ENCODE measurements around the gene UBE2V1. TPM values are rescaled to one million over a fixed set of nuclear protein-coding genes. Genes with fewer than 3 reads are reported as not detected.
A peak's percentile ranks its signal among the peaks of the same experiment; 100 is the strongest.
"Not testable (repeated sequence)": the region's sequence is repeated elsewhere in the genome, so short reads cannot be mapped to it uniquely, and the experiment has no call there.

The UBE2V1 gene
- total RNA-seq, result 100 to 1,000 TPM; 120 to 131 TPM

- ChIA-PET CTCF (interaction anchor here (0.6 to 7.7 kb wide), 12 partner anchors 9 to 445 kb away, joined by 3 to 72 read pairs (median 10); partner anchors contain the start of gene PEDS1), POLR2A (interaction anchor here (0.6 to 2.1 kb wide), 6 partner anchors 9 to 518 kb away, joined by 3 to 12 read pairs (median 4); partner anchors contain the start of gene PEDS1)
- Mint-ChIP-seq H3K9me3 (ENCODE audit: insufficient read depth) (no peaks in the 10 kb centered on the region), H3K27ac (peak within 1 kb of the TSS; percentile 96), H3K27me3 (ENCODE audit: low read depth) (no peaks in the 10 kb centered on the region), H3K36me3 (ENCODE audit: low read depth) (peaks cover 41% of the 10 kb centered on the region), H3K4me3 (peak within 1 kb of the TSS; percentile 97), H3K4me1 (ENCODE audit: low read depth) (peaks cover 81% of the 10 kb centered on the region)
- peak; percentile 92 for DNase-seq
- peak; percentile 76 for ATAC-seq
Observed at GRCh38 chr20:50112512-50113419, at the start of gene UBE2V1. TSS of gene UBE2V1 (minus strand) at chr20:50113150. CDS start at chr20:50113128, 22 bp downstream.

- H3K4me3 Mint-ChIP-seq; POLR2A ChIA-PET; H3K27me3 Mint-ChIP-seq (ENCODE audit: low read depth); H3K9me3 Mint-ChIP-seq (ENCODE audit: insufficient read depth); H3K36me3 Mint-ChIP-seq (ENCODE audit: low read depth); H3K27ac Mint-ChIP-seq; ATAC-seq; DNase-seq: not testable (repeated sequence)
- peaks cover 11% of the 10 kb centered on the region for H3K4me1 Mint-ChIP-seq (ENCODE audit: low read depth)
- CTCF ChIA-PET, result interaction anchor here (2.0 kb wide), 1 partner anchor 8 kb away, joined by 12 read pairs; no protein-coding TSS in a partner anchor
Observed at GRCh38 chr20:50161494-50161893, 48.5 kb upstream of the UBE2V1 start.

DNA sequence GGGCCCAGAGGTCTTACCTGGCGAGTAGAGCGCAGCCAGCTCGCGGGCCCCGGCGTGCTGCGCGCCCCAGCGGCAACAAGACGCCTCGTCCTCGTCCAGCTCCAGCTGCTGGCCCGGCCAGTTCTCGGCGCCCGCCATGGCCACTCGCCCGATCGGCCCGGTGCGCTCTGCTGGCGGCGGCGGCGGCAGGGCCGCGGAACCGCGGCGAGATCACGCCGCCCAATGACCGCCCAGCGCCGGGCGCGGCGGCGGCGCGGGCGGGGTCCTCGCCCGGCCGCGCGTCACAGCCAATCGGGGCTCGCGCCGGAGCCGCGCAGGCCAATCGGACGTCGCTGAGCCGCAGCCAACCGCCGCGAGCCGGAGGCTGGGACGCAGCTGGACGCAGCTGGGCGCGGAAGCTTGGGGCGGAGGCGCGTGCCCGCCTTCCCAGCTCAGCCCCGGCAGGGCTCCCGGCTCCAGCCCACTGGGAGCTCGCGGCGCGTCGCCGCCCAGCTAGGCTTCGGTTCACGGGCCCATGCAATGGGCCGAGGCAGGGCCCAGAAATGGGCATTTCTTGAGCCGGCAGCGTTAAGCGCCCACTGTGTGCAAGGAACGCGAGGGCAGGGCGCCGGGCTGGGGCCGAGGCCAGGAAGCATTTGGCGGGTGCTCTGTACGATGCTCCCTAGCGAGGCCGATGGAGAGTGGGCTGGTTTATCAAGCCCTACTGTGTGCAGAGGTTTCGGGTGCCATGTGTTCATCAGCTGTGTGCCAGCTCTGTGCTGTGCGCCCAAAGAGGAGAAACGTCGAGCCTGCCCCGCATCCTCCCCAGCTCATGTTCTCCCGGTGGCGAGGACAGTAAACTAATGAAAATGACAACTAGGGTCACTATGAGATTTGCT lies 40.8 kb upstream of the UBE2V1 start, which contains the start of gene PEDS1:
Gene PEDS1, minus strand, starts transcription at position 224 of the 878 bp plus-strand sequence. Its CDS starts 86 bp downstream, at position 138.
- POLR2A ChIA-PET, result interaction anchor here (0.6 to 4.9 kb wide), 14 partner anchors 8 to 85 kb away, joined by 3 to 22 read pairs (median 4); partner anchors contain the start of gene UBE2V1
- CTCF ChIA-PET, result interaction anchor here (0.9 to 5.5 kb wide), 18 partner anchors 10 to 637 kb away, joined by 3 to 57 read pairs (median 4); partner anchors contain the start of gene UBE2V1
- Mint-ChIP-seq H3K9me3 (ENCODE audit: insufficient read depth) (no peaks in the 10 kb centered on the region), H3K27me3 (ENCODE audit: low read depth) (no peaks in the 10 kb centered on the region), H3K4me3 (peak within 1 kb of the TSS; percentile 78), H3K36me3 (ENCODE audit: low read depth) (peaks cover 18% of the 10 kb centered on the region), H3K4me1 (ENCODE audit: low read depth) (peaks cover 43% of the 10 kb centered on the region), H3K27ac (peak within 1 kb of the TSS; percentile 84)
- DNase-seq, result peak; percentile 87
- ATAC-seq, result peak; percentile 99

- ATAC-seq (peak; percentile 0), DNase-seq (no peak)
- POLR2A ChIA-PET, result interaction anchor here (0.7 to 4.9 kb wide), 12 partner anchors 8 to 43 kb away, joined by 3 to 22 read pairs (median 5); partner anchors contain the start of gene UBE2V1
- H3K27ac Mint-ChIP-seq, result peak overlapping the region; percentile 84
- peaks cover 25% of the 10 kb centered on the region for H3K36me3 Mint-ChIP-seq (ENCODE audit: low read depth)
- peak overlapping the region; percentile 78 for H3K4me3 Mint-ChIP-seq
- H3K9me3 Mint-ChIP-seq (ENCODE audit: insufficient read depth), result no peaks in the 10 kb centered on the region
- peaks cover 49% of the 10 kb centered on the region for H3K4me1 Mint-ChIP-seq (ENCODE audit: low read depth)
- no peaks in the 10 kb centered on the region for H3K27me3 Mint-ChIP-seq (ENCODE audit: low read depth)
- CTCF ChIA-PET, result interaction anchor here (1.0 to 5.5 kb wide), 15 partner anchors 13 to 637 kb away, joined by 3 to 57 read pairs (median 7); partner anchors contain the start of gene UBE2V1
Observed at GRCh38 chr20:50153153-50153499, 40.2 kb upstream of the UBE2V1 start.

- H3K9me3 Mint-ChIP-seq (ENCODE audit: insufficient read depth), result no peaks in the 10 kb centered on the region
- no peaks in the 10 kb centered on the region for H3K27me3 Mint-ChIP-seq (ENCODE audit: low read depth)
- peak overlapping the region; percentile 84 for H3K27ac Mint-ChIP-seq
- H3K4me3 Mint-ChIP-seq, result peak overlapping the region; percentile 78
- ATAC-seq (no peak), DNase-seq (no peak)
- peaks cover 54% of the 10 kb centered on the region for H3K4me1 Mint-ChIP-seq (ENCODE audit: low read depth)
- CTCF ChIA-PET, result interaction anchor here (1.0 to 5.5 kb wide), 14 partner anchors 13 to 638 kb away, joined by 3 to 57 read pairs (median 4); partner anchors contain the start of gene UBE2V1
- POLR2A ChIA-PET, result interaction anchor here (0.7 to 4.9 kb wide), 10 partner anchors 7 to 39 kb away, joined by 3 to 22 read pairs (median 4); partner anchors contain the start of gene UBE2V1
- peaks cover 29% of the 10 kb centered on the region for H3K36me3 Mint-ChIP-seq (ENCODE audit: low read depth)
Observed at GRCh38 chr20:50152394-50153152, 39.6 kb upstream of the UBE2V1 start.

DNA sequence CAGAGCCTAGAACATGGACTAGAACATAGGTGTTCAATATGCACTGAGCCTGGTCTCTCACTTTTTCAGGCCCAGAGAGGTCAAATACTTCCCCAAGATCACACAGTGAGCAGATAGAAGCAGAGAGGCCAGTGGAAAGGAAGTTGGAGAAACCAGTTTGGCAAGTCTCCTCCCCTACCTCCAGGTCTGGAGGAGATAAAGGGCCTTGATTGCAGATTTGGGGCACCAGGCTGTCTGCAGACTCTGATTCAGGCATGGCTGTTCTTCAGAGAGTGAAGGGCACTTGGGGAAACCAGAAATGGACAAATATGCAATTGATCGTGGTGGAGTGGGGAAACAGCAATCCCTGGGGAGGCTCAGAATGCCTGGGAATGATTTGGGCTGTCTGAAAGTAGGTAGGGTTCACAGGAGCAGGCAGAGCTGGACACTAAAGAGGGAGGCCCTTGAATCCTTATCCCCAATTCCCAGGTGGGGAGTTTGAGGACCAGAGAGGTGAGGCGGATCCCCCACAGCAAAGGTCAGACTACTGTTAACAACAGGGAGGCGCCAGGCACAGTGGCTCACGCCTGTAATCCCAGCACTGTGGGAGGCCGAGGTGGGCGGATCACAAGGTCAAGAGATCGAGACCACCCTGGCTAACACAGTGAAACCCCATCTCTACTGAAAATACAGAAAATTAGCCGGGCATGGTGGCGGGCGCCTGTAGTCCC lies 38.2 kb upstream of the UBE2V1 start:
- Mint-ChIP-seq H3K27me3 (ENCODE audit: low read depth) (no peaks in the 10 kb centered on the region), H3K4me1 (ENCODE audit: low read depth) (peaks cover 68% of the 10 kb centered on the region), H3K27ac (peak overlapping the region; percentile 56), H3K36me3 (ENCODE audit: low read depth) (peaks cover 41% of the 10 kb centered on the region), H3K9me3 (ENCODE audit: insufficient read depth) (no peaks in the 10 kb centered on the region), H3K4me3 (peak overlapping the region; percentile 78)
- ChIA-PET CTCF (interaction anchor here (1.3 to 5.5 kb wide), 5 partner anchors 17 to 80 kb away, joined by 3 to 57 read pairs (median 21); no protein-coding TSS in a partner anchor), POLR2A (interaction anchor here (4.9 kb wide), 1 partner anchor 35 kb away, joined by 22 read pairs; no protein-coding TSS in a partner anchor)
- ATAC-seq (no peak), DNase-seq (no peak)

DNA sequence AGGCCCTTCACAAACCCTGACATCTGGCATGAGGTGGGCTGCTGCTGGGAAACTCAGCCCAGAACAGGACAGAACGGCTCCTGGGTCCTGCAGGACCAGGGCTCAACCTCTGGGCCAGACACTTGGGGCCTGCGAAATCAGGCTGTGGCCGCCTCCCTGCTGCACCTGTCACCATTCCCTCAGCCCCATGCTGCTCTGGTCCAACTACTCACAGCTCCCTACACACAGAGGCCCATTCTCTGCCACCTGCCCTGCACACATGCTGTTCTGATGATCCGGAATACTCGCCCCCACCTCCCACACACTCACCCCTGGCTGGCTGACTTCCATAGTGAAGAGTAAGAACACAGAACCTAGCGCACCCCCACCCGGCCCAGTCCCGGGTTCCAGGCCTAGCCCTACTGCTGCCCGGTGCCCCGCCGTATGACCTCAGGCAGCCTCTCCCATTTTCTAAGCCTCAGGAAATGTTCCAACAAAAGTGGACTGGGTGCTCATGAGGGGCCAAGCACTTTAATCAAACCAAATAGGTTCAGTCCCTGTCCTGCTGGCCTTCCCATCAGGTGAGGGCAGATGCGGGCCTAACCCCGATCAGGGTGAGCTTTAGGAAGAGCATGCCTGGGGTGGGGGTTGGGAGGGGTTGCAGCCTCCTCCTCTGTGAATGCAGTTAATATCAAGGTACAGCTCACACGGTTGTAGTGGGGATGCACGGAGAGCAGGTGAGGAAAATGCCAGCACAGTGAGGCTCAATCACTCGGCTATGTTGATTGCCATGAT lies 36.7 kb upstream of the UBE2V1 start:
- Mint-ChIP-seq H3K27ac (peak overlapping the region; percentile 62), H3K4me1 (ENCODE audit: low read depth) (peaks cover 74% of the 10 kb centered on the region), H3K9me3 (ENCODE audit: insufficient read depth) (no peaks in the 10 kb centered on the region), H3K36me3 (ENCODE audit: low read depth) (peaks cover 46% of the 10 kb centered on the region), H3K27me3 (ENCODE audit: low read depth) (no peaks in the 10 kb centered on the region), H3K4me3 (no peak overlapping the region)
- POLR2A ChIA-PET, result interaction anchor here (4.9 kb wide), 1 partner anchor 33 kb away, joined by 22 read pairs; no protein-coding TSS in a partner anchor
- CTCF ChIA-PET, result interaction anchor here (0.7 to 3.4 kb wide), 4 partner anchors 14 to 78 kb away, joined by 4 to 37 read pairs (median 6); no protein-coding TSS in a partner anchor
- DNase-seq, result no peak
- ATAC-seq, result no peak

DNA sequence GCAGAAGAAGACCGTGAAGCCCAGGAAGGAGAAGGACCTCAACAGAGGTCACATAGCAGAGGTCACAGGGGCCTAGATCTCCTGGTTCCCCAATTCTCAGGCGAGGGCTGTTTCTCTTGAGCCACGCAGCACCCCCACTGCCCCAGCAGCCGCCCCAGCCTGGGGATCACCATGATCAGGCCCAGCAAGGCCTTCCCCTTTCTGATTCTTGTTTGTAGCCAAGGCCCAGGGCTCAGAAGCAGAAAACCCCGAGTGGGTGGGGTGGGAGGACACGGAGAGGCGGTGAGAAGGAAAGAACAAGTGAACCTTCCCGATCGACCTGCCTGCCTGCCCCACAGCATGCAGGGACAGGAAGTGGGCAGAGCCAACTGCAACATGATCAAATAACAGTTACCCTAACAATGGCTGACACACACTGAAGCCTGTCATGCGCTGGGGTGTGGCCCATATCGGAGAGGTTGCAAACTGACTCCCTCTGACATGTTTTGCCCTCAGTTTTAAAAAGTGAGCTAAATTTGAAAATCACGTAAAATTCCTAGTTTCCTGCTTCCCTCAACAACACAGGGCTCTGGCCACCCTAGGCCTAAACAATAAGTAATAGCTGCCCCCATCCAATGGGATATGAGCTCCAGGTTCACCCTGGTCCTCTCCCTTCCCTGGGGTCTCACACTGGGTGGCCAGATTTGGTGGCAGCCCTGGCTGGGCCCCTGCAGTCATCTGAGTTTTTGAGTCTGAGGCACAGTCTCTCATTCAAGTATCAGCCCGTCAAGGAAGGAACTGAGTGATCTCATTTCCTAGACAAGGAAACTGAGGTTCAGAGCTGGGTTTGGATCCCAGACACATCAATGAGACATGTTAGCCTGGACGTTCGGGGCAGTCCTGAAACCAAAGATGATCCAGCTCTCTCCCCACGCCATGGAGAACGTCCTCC lies 34.0 kb upstream of the UBE2V1 start:
- Mint-ChIP-seq H3K4me1 (ENCODE audit: low read depth) (peaks cover 68% of the 10 kb centered on the region), H3K27ac (peak overlapping the region; percentile 98), H3K36me3 (ENCODE audit: low read depth) (peaks cover 53% of the 10 kb centered on the region), H3K27me3 (ENCODE audit: low read depth) (no peaks in the 10 kb centered on the region), H3K4me3 (peak overlapping the region; percentile 78), H3K9me3 (ENCODE audit: insufficient read depth) (no peaks in the 10 kb centered on the region)
- ChIA-PET POLR2A (interaction anchor here (0.6 to 1.5 kb wide), 6 partner anchors 14 to 427 kb away, joined by 3 to 6 read pairs (median 3); partner anchors contain the start of genes CEBPB and UBE2V1), CTCF (interaction anchor here (0.6 to 3.4 kb wide), 9 partner anchors 13 to 168 kb away, joined by 3 to 37 read pairs (median 5); partner anchors contain the start of gene UBE2V1)
- ATAC-seq, result peak; percentile 99
- peak; percentile 86 for DNase-seq

Measured in activated CD8-positive, alpha-beta T cell treated with anti-CD3 and anti-CD28 coated beads, Interleukin-2, amount 10 ng/mL, durations not matched to agents 7 days and 5 days (primary cell).